ENCODE measurements around the gene CELSR1.

Gene CELSR1

GRCh38 chr22:46365166-46365624 lies 172.2 kb downstream of the CELSR1 start:
- H3K27ac ChIP-seq (ENCODE audit: low read depth, low read length): no peak overlapping the region
- H3K27me3 ChIP-seq (ENCODE audit: control insufficient read depth, insufficient read depth, low read length): no peaks in the 10 kb centered on the region
- no peaks in the 10 kb centered on the region for H3K36me3 ChIP-seq (ENCODE audit: control insufficient read depth, insufficient read depth, low read length)

GRCh38 chr22:46364341-46365165 lies 172.9 kb downstream of the CELSR1 start:
- Histone ChIP-seq H3K4me1 (ENCODE audit: control insufficient read depth, insufficient read depth, low read length) (no peaks in the 10 kb centered on the region), H3K4me3 (ENCODE audit: low read length) (no peak overlapping the region), H3K27me3 (ENCODE audit: control insufficient read depth, insufficient read depth, low read length) (no peaks in the 10 kb centered on the region), H3K27ac (ENCODE audit: low read depth, low read length) (no peak overlapping the region), H3K36me3 (ENCODE audit: control insufficient read depth, insufficient read depth, low read length) (no peaks in the 10 kb centered on the region), H3K9ac (ENCODE audit: low read length) (no peak overlapping the region)

More at GRCh38 chr22:46365166-46365624, 172.2 kb downstream of the CELSR1 start:
- Histone ChIP-seq H3K4me1 (ENCODE audit: control insufficient read depth, insufficient read depth, low read length) (no peaks in the 10 kb centered on the region), H3K9ac (ENCODE audit: low read length) (no peak overlapping the region), H3K4me3 (ENCODE audit: low read length) (no peak overlapping the region)

GRCh38 chr22:46363611-46364321 lies 173.7 kb downstream of the CELSR1 start:
- Histone ChIP-seq H3K36me3 (ENCODE audit: control insufficient read depth, insufficient read depth, low read length) (no peaks in the 10 kb centered on the region), H3K27me3 (ENCODE audit: control insufficient read depth, insufficient read depth, low read length) (no peaks in the 10 kb centered on the region), H3K27ac (ENCODE audit: low read depth, low read length) (no peak overlapping the region), H3K4me3 (ENCODE audit: low read length) (no peak overlapping the region), H3K4me1 (ENCODE audit: control insufficient read depth, insufficient read depth, low read length) (no peaks in the 10 kb centered on the region), H3K9ac (ENCODE audit: low read length) (no peak overlapping the region)

- Histone ChIP-seq H3K27me3 (ENCODE audit: control insufficient read depth, insufficient read depth, low read length) (no peaks in the 10 kb centered on the region), H3K36me3 (ENCODE audit: control insufficient read depth, insufficient read depth, low read length) (no peaks in the 10 kb centered on the region), H3K27ac (ENCODE audit: low read depth, low read length) (no peak overlapping the region)
These were observed 174.4 kb downstream of the CELSR1 start for GRCh38 chr22:46362934-46363515.

GRCh38 chr22:46362203-46362933 lies 175.1 kb downstream of the CELSR1 start:
- no peaks in the 10 kb centered on the region for H3K4me1 ChIP-seq (ENCODE audit: control insufficient read depth, insufficient read depth, low read length)
- no peaks in the 10 kb centered on the region for H3K36me3 ChIP-seq (ENCODE audit: control insufficient read depth, insufficient read depth, low read length)
- H3K27ac ChIP-seq (ENCODE audit: low read depth, low read length): no peak overlapping the region
- H3K27me3 ChIP-seq (ENCODE audit: control insufficient read depth, insufficient read depth, low read length): no peaks in the 10 kb centered on the region
- no peak overlapping the region for H3K9ac ChIP-seq (ENCODE audit: low read length)
- no peak overlapping the region for H3K4me3 ChIP-seq (ENCODE audit: low read length)

More at GRCh38 chr22:46362934-46363515, 174.4 kb downstream of the CELSR1 start:
- Histone ChIP-seq H3K9ac (ENCODE audit: low read length) (no peak overlapping the region), H3K4me3 (ENCODE audit: low read length) (no peak overlapping the region), H3K4me1 (ENCODE audit: control insufficient read depth, insufficient read depth, low read length) (no peaks in the 10 kb centered on the region)

GRCh38 chr22:46361826-46362202 lies 175.6 kb downstream of the CELSR1 start:
- Histone ChIP-seq H3K4me3 (ENCODE audit: low read length) (no peak overlapping the region), H3K27ac (ENCODE audit: low read depth, low read length) (no peak overlapping the region), H3K4me1 (ENCODE audit: control insufficient read depth, insufficient read depth, low read length) (no peaks in the 10 kb centered on the region), H3K9ac (ENCODE audit: low read length) (no peak overlapping the region), H3K36me3 (ENCODE audit: control insufficient read depth, insufficient read depth, low read length) (peaks cover 4% of the 10 kb centered on the region), H3K27me3 (ENCODE audit: control insufficient read depth, insufficient read depth, low read length) (no peaks in the 10 kb centered on the region)

- Histone ChIP-seq H3K27ac (ENCODE audit: low read depth, low read length) (no peak overlapping the region), H3K9ac (ENCODE audit: low read length) (no peak overlapping the region), H3K36me3 (ENCODE audit: control insufficient read depth, insufficient read depth, low read length) (peaks cover 10% of the 10 kb centered on the region), H3K4me1 (ENCODE audit: control insufficient read depth, insufficient read depth, low read length) (no peaks in the 10 kb centered on the region), H3K4me3 (ENCODE audit: low read length) (no peak overlapping the region), H3K27me3 (ENCODE audit: control insufficient read depth, insufficient read depth, low read length) (no peaks in the 10 kb centered on the region)
These were observed 176.5 kb downstream of the CELSR1 start for GRCh38 chr22:46360891-46361290.

- Histone ChIP-seq H3K27ac (ENCODE audit: low read depth, low read length) (no peak overlapping the region), H3K9ac (ENCODE audit: low read length) (no peak overlapping the region), H3K36me3 (ENCODE audit: control insufficient read depth, insufficient read depth, low read length) (peaks cover 12% of the 10 kb centered on the region), H3K4me3 (ENCODE audit: low read length) (no peak overlapping the region), H3K4me1 (ENCODE audit: control insufficient read depth, insufficient read depth, low read length) (no peaks in the 10 kb centered on the region), H3K27me3 (ENCODE audit: control insufficient read depth, insufficient read depth, low read length) (no peaks in the 10 kb centered on the region)
These were observed 177.3 kb downstream of the CELSR1 start for GRCh38 chr22:46360097-46360496.

- no peaks in the 10 kb centered on the region for H3K27me3 ChIP-seq (ENCODE audit: control insufficient read depth, insufficient read depth, low read length)
- no peak overlapping the region for H3K9ac ChIP-seq (ENCODE audit: low read length)
- peaks cover 13% of the 10 kb centered on the region for H3K36me3 ChIP-seq (ENCODE audit: control insufficient read depth, insufficient read depth, low read length)
- H3K4me1 ChIP-seq (ENCODE audit: control insufficient read depth, insufficient read depth, low read length): no peaks in the 10 kb centered on the region
- no peak overlapping the region for H3K27ac ChIP-seq (ENCODE audit: low read depth, low read length)
- H3K4me3 ChIP-seq (ENCODE audit: low read length): no peak overlapping the region
These were observed 178.1 kb downstream of the CELSR1 start for GRCh38 chr22:46359362-46359761.

- Histone ChIP-seq H3K4me3 (ENCODE audit: low read length) (no peak overlapping the region), H3K36me3 (ENCODE audit: control insufficient read depth, insufficient read depth, low read length) (peaks cover 17% of the 10 kb centered on the region), H3K27me3 (ENCODE audit: control insufficient read depth, insufficient read depth, low read length) (no peaks in the 10 kb centered on the region), H3K27ac (ENCODE audit: low read depth, low read length) (no peak overlapping the region), H3K9ac (ENCODE audit: low read length) (no peak overlapping the region), H3K4me1 (ENCODE audit: control insufficient read depth, insufficient read depth, low read length) (no peaks in the 10 kb centered on the region)
These were observed 178.7 kb downstream of the CELSR1 start for GRCh38 chr22:46358766-46359165.

- Histone ChIP-seq H3K4me1 (ENCODE audit: control insufficient read depth, insufficient read depth, low read length) (no peaks in the 10 kb centered on the region), H3K4me3 (ENCODE audit: low read length) (no peak overlapping the region), H3K27me3 (ENCODE audit: control insufficient read depth, insufficient read depth, low read length) (no peaks in the 10 kb centered on the region), H3K27ac (ENCODE audit: low read depth, low read length) (no peak overlapping the region), H3K9ac (ENCODE audit: low read length) (no peak overlapping the region), H3K36me3 (ENCODE audit: control insufficient read depth, insufficient read depth, low read length) (peaks cover 26% of the 10 kb centered on the region)
These were observed 179.5 kb downstream of the CELSR1 start for GRCh38 chr22:46357711-46358520.

Measured in rectal smooth muscle tissue (tissue), 1 donor.